Tibial nerve (tissue), 4 donors: ENCODE results near the gene PBRM1.

Experiments
- CTCF ChIP-seq, 5 experiments: fragments of 200-600 bp in 3 of 5; fragments of 450-650 bp in 2 of 5; sonication (generic) in 3 of 5; IDR thresholded peaks; one replicate each; pipeline ENCODE4 v1.5.1; 2016 to 2019; ENCODE audit warnings: antibody characterized with exemption in 5 of 5, mild to moderate bottlenecking in 3 of 5, moderate library complexity in 2 of 5
- EP300 ChIP-seq, 2 donors: sonication (generic); formaldehyde crosslinking; IDR thresholded peaks; one replicate each; pipeline ENCODE4 v1.6.1; 2017; ENCODE audit warnings: antibody characterized with exemption in 2 of 2, mild to moderate bottlenecking in 1 of 2
- POLR2A ChIP-seq, 2 donors: fragments of 450-650 bp; IDR thresholded peaks; one replicate each; pipeline ENCODE4 v1.6.1; 2017; ENCODE audit warnings: antibody characterized with exemption in 2 of 2, mild to moderate bottlenecking in 2 of 2, moderate library complexity in 2 of 2

- TF ChIP-seq POLR2A (IDR thresholded peaks at IDR 0.05) (no peak), CTCF (IDR thresholded peaks at IDR 0.05) (no peak), EP300 (IDR thresholded peaks at IDR 0.05) (no peak)
Observed at GRCh38 chr3:52511509-52511908, 174.2 kb downstream of the PBRM1 start.
